Measurements from ENCODE around the gene FREM1. TPM values are rescaled to one million over a fixed set of nuclear protein-coding genes. Genes with fewer than 3 reads are reported as not detected.

FREM1 gene
- total and polyA plus RNA-seq, 9 donors = 0.61 to 9.2 (median 2.8) TPM

- no peaks in the 10 kb centered on the region for H3K36me3 ChIP-seq
- no peaks in the 10 kb centered on the region for H3K4me1 ChIP-seq (ENCODE audit: insufficient read depth)
- no peaks in the 10 kb centered on the region for H3K27me3 ChIP-seq
- H3K9me3 ChIP-seq = no peaks in the 10 kb centered on the region
- no peak overlapping the region for H3K4me3 ChIP-seq
- intact Hi-C loops (cut with DNase I) = no loop called here
- no peak overlapping the region for H3K27ac ChIP-seq
- WGBS, 3 donors = 18 to 30% (median 23%) methylated on average over 8 of the region's 8 CpGs
- no peak for TF ChIP-seq EP300 (IDR thresholded peaks at IDR 0.05)
- TF ChIP-seq POLR2A (IDR thresholded peaks at IDR 0.05) = no peak
- TF ChIP-seq, protein P1, sequence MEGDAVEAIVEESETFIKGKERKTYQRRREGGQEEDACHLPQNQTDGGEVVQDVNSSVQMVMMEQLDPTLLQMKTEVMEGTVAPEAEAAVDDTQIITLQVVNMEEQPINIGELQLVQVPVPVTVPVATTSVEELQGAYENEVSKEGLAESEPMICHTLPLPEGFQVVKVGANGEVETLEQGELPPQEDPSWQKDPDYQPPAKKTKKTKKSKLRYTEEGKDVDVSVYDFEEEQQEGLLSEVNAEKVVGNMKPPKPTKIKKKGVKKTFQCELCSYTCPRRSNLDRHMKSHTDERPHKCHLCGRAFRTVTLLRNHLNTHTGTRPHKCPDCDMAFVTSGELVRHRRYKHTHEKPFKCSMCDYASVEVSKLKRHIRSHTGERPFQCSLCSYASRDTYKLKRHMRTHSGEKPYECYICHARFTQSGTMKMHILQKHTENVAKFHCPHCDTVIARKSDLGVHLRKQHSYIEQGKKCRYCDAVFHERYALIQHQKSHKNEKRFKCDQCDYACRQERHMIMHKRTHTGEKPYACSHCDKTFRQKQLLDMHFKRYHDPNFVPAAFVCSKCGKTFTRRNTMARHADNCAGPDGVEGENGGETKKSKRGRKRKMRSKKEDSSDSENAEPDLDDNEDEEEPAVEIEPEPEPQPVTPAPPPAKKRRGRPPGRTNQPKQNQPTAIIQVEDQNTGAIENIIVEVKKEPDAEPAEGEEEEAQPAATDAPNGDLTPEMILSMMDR (IDR thresholded peaks at IDR 0.05) = peak in 2 of 3 donors; percentile 31 to 42
- peak in 1 of 5 donors; percentile 18 for DNase-seq
Observed at GRCh38 chr9:14768405-14769229, 141.6 kb downstream of the FREM1 start.

DNA sequence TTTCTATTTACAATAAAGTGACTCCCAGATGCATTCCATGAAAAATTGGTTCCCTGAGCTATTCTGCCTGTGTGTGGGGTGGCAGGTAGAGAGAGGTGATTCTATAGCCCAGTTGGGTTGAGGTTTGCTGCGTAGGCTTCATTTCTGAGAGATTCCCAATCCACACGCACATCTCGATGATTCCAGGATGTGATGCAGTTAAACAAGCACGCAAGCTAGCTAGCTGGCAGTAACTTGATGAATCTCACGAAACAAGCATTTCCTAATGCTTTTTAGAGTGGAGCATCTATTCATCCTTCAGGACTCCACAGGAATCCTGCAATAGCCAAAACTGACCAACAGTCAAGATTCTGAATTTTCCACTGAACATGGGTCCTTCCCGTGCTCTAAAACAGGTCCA is 143.9 kb downstream of the FREM1 start:
- no peak overlapping the region for H3K4me3 ChIP-seq
- no peak overlapping the region for H3K27ac ChIP-seq
- no peaks in the 10 kb centered on the region for H3K4me1 ChIP-seq (ENCODE audit: insufficient read depth)
- TF ChIP-seq POLR2A (IDR thresholded peaks at IDR 0.05) (no peak), EP300 (IDR thresholded peaks at IDR 0.05) (no peak)
- TF ChIP-seq, protein P1 (IDR thresholded peaks at IDR 0.05) = no peak
- WGBS, 3 donors = 92 to 98% (median 93%) methylated on average over 6 of the region's 6 CpGs
- no peaks in the 10 kb centered on the region for H3K27me3 ChIP-seq
- H3K36me3 ChIP-seq = no peaks in the 10 kb centered on the region
- no peak for DNase-seq
- H3K9me3 ChIP-seq = no peaks in the 10 kb centered on the region
- intact Hi-C loops (cut with DNase I) = no loop called here

DNA sequence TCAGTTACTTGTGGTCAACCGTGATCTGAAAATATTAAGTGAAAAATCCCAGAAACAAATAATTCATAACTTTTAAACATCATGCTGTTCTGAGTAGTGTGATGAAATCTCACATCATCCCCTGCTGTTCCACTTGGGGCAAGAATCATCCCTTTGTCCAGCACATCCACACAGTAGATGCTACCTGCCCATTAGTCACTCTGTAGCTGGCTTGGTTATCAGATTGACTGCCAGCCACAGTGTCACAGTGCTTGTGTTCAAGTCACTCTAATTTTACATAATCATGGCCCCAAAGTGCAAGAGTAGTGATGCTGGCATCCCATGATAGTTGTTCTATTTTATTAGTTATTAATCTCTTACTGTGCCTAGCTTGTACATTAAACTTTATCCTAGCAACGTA is 148.6 kb downstream of the FREM1 start:
- no peak overlapping the region for H3K27ac ChIP-seq
- TF ChIP-seq POLR2A (IDR thresholded peaks at IDR 0.05) (no peak), EP300 (IDR thresholded peaks at IDR 0.05) (no peak)
- TF ChIP-seq, protein P1 (IDR thresholded peaks at IDR 0.05) = no peak
- H3K27me3 ChIP-seq = no peaks in the 10 kb centered on the region
- no peaks in the 10 kb centered on the region for H3K9me3 ChIP-seq
- no peaks in the 10 kb centered on the region for H3K4me1 ChIP-seq (ENCODE audit: insufficient read depth)
- no peaks in the 10 kb centered on the region for H3K36me3 ChIP-seq
- 87 to 92% (median 88%) methylated on average over 2 of the region's 2 CpGs for WGBS, 3 donors
- no peak for DNase-seq
- intact Hi-C loops (cut with DNase I) = no loop called here
- no peak overlapping the region for H3K4me3 ChIP-seq

DNA sequence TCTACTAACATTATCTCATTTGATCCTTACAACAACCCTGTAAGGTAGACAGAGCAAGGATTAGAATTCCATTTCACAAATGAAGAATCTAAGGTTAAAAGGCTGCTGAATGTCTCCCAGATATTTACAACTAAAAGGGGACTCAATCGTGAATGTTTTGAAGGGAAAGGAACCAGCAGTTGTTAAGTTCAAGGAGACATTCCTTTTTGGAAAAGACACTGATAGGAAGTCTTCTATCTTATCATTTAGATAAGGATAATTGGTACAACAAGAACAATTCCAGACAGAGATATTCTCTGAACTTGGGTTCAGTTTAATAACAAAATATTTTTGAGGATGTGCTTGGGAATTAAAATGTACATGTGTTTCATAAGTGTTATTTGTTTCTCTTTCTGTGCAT is 150.2 kb downstream of the FREM1 start:
- TF ChIP-seq EP300 (IDR thresholded peaks at IDR 0.05) = no peak
- TF ChIP-seq, protein P1 (IDR thresholded peaks at IDR 0.05) = no peak
- no peak for TF ChIP-seq POLR2A (IDR thresholded peaks at IDR 0.05)
- DNase-seq = no peak
- H3K4me3 ChIP-seq = no peak overlapping the region
- no peaks in the 10 kb centered on the region for H3K9me3 ChIP-seq
- no peaks in the 10 kb centered on the region for H3K4me1 ChIP-seq (ENCODE audit: insufficient read depth)
- WGBS, 3 donors = 0% methylated on average over 1 of the region's 1 CpG
- intact Hi-C loops (cut with DNase I) = no loop called here
- no peak overlapping the region for H3K27ac ChIP-seq
- H3K27me3 ChIP-seq = no peaks in the 10 kb centered on the region
- H3K36me3 ChIP-seq = no peaks in the 10 kb centered on the region
